NCI-H128 (cell line): ENCODE results near the gene ZCCHC9.
"Not testable (repeated sequence)": the region's sequence is repeated elsewhere in the genome, so short reads cannot be mapped to it uniquely, and the experiment has no call there.

Experiments used
- DNase-seq: peaks from one replicate; lab custom pipeline; 2025; ENCODE audit not compliant: unreplicated experiment; lab: John Stamatoyannopoulos, UW

Gene ZCCHC9

GRCh38 chr5:81301271-81302015 is at the start of gene ZCCHC9:
ZCCHC9 (plus strand) TSS chr5:81301587; CDS start chr5:81304758, 3,171 bp downstream.
- DNase-seq: peak; percentile 66

GRCh38 chr5:81251922-81252321 is 49.5 kb upstream of the ZCCHC9 start:
- DNase-seq: no peak

GRCh38 chr5:81252904-81253303 is 48.5 kb upstream of the ZCCHC9 start:
- no peak for DNase-seq

- DNase-seq: no peak
Measured at GRCh38 chr5:81253875-81254274, 47.5 kb upstream of the ZCCHC9 start.

- no peak for DNase-seq
Measured at GRCh38 chr5:81254886-81255559, 46.4 kb upstream of the ZCCHC9 start.

GRCh38 chr5:81256766-81257165 is 44.6 kb upstream of the ZCCHC9 start:
- DNase-seq: no peak

GRCh38 chr5:81262796-81263195 is 38.6 kb upstream of the ZCCHC9 start:
- DNase-seq: not testable (repeated sequence)

GRCh38 chr5:81265101-81265500 is 36.3 kb upstream of the ZCCHC9 start:
- no peak for DNase-seq

- no peak for DNase-seq
Measured at GRCh38 chr5:81268521-81269196, 32.7 kb upstream of the ZCCHC9 start.

- DNase-seq: no peak
Measured at GRCh38 chr5:81269751-81270393, 31.5 kb upstream of the ZCCHC9 start.

GRCh38 chr5:81270394-81271027 is 30.9 kb upstream of the ZCCHC9 start:
- not testable (repeated sequence) for DNase-seq

- no peak for DNase-seq
Measured at GRCh38 chr5:81283976-81284375, 17.4 kb upstream of the ZCCHC9 start.

- DNase-seq: no peak
Measured at GRCh38 chr5:81286059-81286617, 15.2 kb upstream of the ZCCHC9 start.

- no peak for DNase-seq
Measured at GRCh38 chr5:81288021-81288433, 13.4 kb upstream of the ZCCHC9 start.

GRCh38 chr5:81290146-81290545 is 11.2 kb upstream of the ZCCHC9 start:
- DNase-seq: no peak

GRCh38 chr5:81292130-81292529 is 9.3 kb upstream of the ZCCHC9 start:
- no peak for DNase-seq

- not testable (repeated sequence) for DNase-seq
Measured at GRCh38 chr5:81294021-81294420, 7.4 kb upstream of the ZCCHC9 start.

GRCh38 chr5:81297531-81297930 is 3.9 kb upstream of the ZCCHC9 start:
- DNase-seq: no peak

GRCh38 chr5:81300921-81301270 is 491 bp upstream of the ZCCHC9 start:
- DNase-seq: no peak

GRCh38 chr5:81302596-81302995 is 1.2 kb downstream of the ZCCHC9 start:
- no peak for DNase-seq

- DNase-seq: no peak
Measured at GRCh38 chr5:81303563-81303962, 2.2 kb downstream of the ZCCHC9 start.
